GM12865 (cell line): ENCODE data around the gene SYNJ2BP.

Experiments
- DNase-seq: peaks from one replicate; pipeline ENCODE4 v3.0.0; 2010; ENCODE audit warnings: low read depth
- H3K4me3 ChIP-seq: 2 replicates; pipeline ENCODE4 v1.5.1; 2011; ENCODE audit warnings: mild to moderate bottlenecking, low read depth, low read length, control low read depth
- CTCF ChIP-seq: IDR thresholded peaks from 2 replicates; pipeline ENCODE4 v1.5.1; 2011; ENCODE audit warnings: low read length, control low read depth, low read depth, inconsistent platforms; ENCODE audit not compliant: insufficient read depth; ENCODE audit errors: missing control alignments

SYNJ2BP gene

GRCh38 chr14:70416725-70417349, at the start of gene SYNJ2BP:
TSS of gene SYNJ2BP (minus strand) at chr14:70417090. CDS start at chr14:70416963, 127 bp downstream.
- peak within 1 kb of the TSS; percentile 98 for H3K4me3 ChIP-seq
- peak; percentile 72 for DNase-seq
- TF ChIP-seq CTCF = no peak

- H3K4me3 ChIP-seq = no peak overlapping the region
- DNase-seq = no peak
- no peak for TF ChIP-seq CTCF
Measured at GRCh38 chr14:70454731-70455130, 37.8 kb upstream of the SYNJ2BP start.

- no peak within 1 kb of the TSS for H3K4me3 ChIP-seq
- no peak for TF ChIP-seq CTCF
- no peak for DNase-seq
Measured at GRCh38 chr14:70451874-70452273, 35.0 kb upstream of the SYNJ2BP start, which contains the start of gene ADAM21. TSS of gene ADAM21 (plus strand) at chr14:70452174. CDS start at chr14:70457500, 5,326 bp downstream.

GRCh38 chr14:70448633-70449340, 31.9 kb upstream of the SYNJ2BP start:
- no peak overlapping the region for H3K4me3 ChIP-seq
- no peak for TF ChIP-seq CTCF
- no peak for DNase-seq

- H3K4me3 ChIP-seq = no peak overlapping the region
- DNase-seq = no peak
- no peak for TF ChIP-seq CTCF
Measured at GRCh38 chr14:70442750-70443149, 25.9 kb upstream of the SYNJ2BP start.

- no peak overlapping the region for H3K4me3 ChIP-seq
- no peak for TF ChIP-seq CTCF
- DNase-seq = no peak
Measured at GRCh38 chr14:70441641-70442040, 24.8 kb upstream of the SYNJ2BP start.
